A673 (cell line): Measurements from ENCODE around the gene CHPT1. TPM values are rescaled to one million over a fixed set of nuclear protein-coding genes. Genes with fewer than 3 reads are reported as not detected.

ENCODE experiments used
- BruUV-seq: library from RNA; stranded (reverse); fragments of 400-500 nt; replicated peaks from 2 replicates; lab custom pipeline; 2021; lab: Mats Ljungman, UMichigan
- CTCF ChIA-PET: fragments of 300-600 bp; sonication (Branson Sonifier 250); formaldehyde crosslinking; loops from one replicate; lab custom pipeline; 2022; ENCODE audit warnings: antibody characterized with exemption; lab: Charles Lee
- POLR2A ChIA-PET: fragments of 300-600 bp; sonication (Branson Sonifier 250); formaldehyde crosslinking; loops from one replicate; lab custom pipeline; 2022; ENCODE audit warnings: antibody characterized with exemption; ENCODE audit not compliant: low non-redundant PET; lab: Charles Lee
- DNase-seq: peaks from one replicate; pipeline ENCODE4 v3.0.0-alpha.2; 2015; ENCODE audit warnings: low spot score
- H3K27ac ChIP-seq: fragments of 200-600 bp; sonication (generic); 2 replicates; pipeline ENCODE4 v1.5.1; 2016; ENCODE audit warnings: mixed run types, low read depth, mild to moderate bottlenecking, mixed read lengths, antibody characterized with exemption, low read length; ENCODE audit not compliant: poor library complexity, severe bottlenecking
- H3K27me3 ChIP-seq: fragments of 200-600 bp; sonication (generic); replicated peaks from 2 replicates; pipeline ENCODE4 v1.6.1; 2017; ENCODE audit warnings: mixed run types, low read depth, mild to moderate bottlenecking, mixed read lengths, antibody characterized with exemption, low read length; ENCODE audit not compliant: insufficient read depth, poor library complexity
- H3K36me3 ChIP-seq: fragments of 200-600 bp; sonication (generic); 2 replicates; pipeline ENCODE4 v1.6.1; 2016; ENCODE audit warnings: mixed run types, mild to moderate bottlenecking, mixed read lengths, antibody characterized with exemption, low read length; ENCODE audit not compliant: insufficient read depth, poor library complexity, severe bottlenecking
- H3K4me1 ChIP-seq: fragments of 200-600 bp; sonication (generic); 2 replicates; pipeline ENCODE4 v1.6.1; 2017; ENCODE audit warnings: mixed run types, mild to moderate bottlenecking, mixed read lengths, antibody characterized with exemption, low read length; ENCODE audit not compliant: insufficient read depth, poor library complexity, severe bottlenecking
- H3K4me3 ChIP-seq: fragments of 200-600 bp; sonication (generic); 2 replicates; pipeline ENCODE4 v1.5.1; 2016; ENCODE audit warnings: low read depth, mixed run types, mild to moderate bottlenecking, mixed read lengths, low read length; ENCODE audit not compliant: poor library complexity, severe bottlenecking
- H3K9me3 ChIP-seq: fragments of 200-600 bp; sonication (generic); 2 replicates; pipeline ENCODE4 v1.6.1; 2016; ENCODE audit warnings: mixed run types, low read depth, mild to moderate bottlenecking, mixed read lengths, antibody characterized with exemption, low read length; ENCODE audit not compliant: poor library complexity, severe bottlenecking
- EZH2 ChIP-seq: fragments of 200-600 bp; sonication (generic); IDR thresholded peaks from 2 replicates; pipeline ENCODE4 v1.6.1; 2017; ENCODE audit warnings: borderline replicate concordance, low read depth, mild to moderate bottlenecking, mixed read lengths, antibody characterized with exemption, low read length; ENCODE audit not compliant: poor library complexity, severe bottlenecking
- intact Hi-C: fragments of 100-400 bp; cut with micrococcal nuclease; formaldehyde crosslinking; loops from one replicate; pipeline ENCODE4 v1.10.0; 2022; ENCODE audit not compliant: unreplicated experiment
- total RNA-seq: library from RNA; stranded (reverse); gene quantifications from 2 replicates; pipeline ENCODE4 v1.2.3, GENCODE V29; 2021
- TF ChIP-seq, protein P1 (sequence below): fragments of 300-800, 200-600 bp; sonication (generic); conservative IDR thresholded peaks from 2 replicates; pipeline ENCODE4 v1.5.1; 2017; ENCODE audit warnings: low read depth, mild to moderate bottlenecking, antibody characterized with exemption, low read length, moderate library complexity, mixed read lengths

CHPT1 gene
- total RNA-seq, 1 experiment from 2014 or later: 31.6 TPM

DNA sequence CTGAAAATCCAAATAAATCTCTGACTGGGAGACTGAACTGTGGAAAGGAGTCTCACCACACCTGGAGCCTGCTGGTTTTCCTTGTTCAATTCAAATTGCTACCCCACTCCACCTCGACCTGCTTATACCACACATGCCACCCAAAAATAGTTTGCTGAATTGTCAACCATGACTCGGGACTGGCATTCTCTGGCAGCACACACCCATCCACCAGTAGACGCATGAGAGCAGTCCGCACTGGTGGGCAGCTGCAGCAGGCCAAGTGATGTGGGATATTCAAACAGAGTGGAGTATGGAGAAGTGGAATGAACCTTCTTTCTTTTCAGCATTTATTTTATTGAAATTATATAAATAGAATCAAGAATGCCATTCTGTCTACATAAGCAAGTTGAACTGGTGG is 80.5 kb downstream of the CHPT1 start:
- no peaks in the 10 kb centered on the region for H3K27me3 ChIP-seq
- CTCF ChIA-PET: no interaction called here
- intact Hi-C loops: loop anchor here (2.0 to 10.0 kb wide), 3 partner anchors 53 to 1037 kb away; partner anchors contain the start of gene GNPTAB
- POLR2A ChIA-PET: no interaction called here
- H3K9me3 ChIP-seq: no peaks in the 10 kb centered on the region
- TF ChIP-seq EZH2: no peak
- TF ChIP-seq, protein P1, sequence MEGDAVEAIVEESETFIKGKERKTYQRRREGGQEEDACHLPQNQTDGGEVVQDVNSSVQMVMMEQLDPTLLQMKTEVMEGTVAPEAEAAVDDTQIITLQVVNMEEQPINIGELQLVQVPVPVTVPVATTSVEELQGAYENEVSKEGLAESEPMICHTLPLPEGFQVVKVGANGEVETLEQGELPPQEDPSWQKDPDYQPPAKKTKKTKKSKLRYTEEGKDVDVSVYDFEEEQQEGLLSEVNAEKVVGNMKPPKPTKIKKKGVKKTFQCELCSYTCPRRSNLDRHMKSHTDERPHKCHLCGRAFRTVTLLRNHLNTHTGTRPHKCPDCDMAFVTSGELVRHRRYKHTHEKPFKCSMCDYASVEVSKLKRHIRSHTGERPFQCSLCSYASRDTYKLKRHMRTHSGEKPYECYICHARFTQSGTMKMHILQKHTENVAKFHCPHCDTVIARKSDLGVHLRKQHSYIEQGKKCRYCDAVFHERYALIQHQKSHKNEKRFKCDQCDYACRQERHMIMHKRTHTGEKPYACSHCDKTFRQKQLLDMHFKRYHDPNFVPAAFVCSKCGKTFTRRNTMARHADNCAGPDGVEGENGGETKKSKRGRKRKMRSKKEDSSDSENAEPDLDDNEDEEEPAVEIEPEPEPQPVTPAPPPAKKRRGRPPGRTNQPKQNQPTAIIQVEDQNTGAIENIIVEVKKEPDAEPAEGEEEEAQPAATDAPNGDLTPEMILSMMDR: no peak
- no peak overlapping the region for H3K4me3 ChIP-seq
- DNase-seq: no peak
- H3K36me3 ChIP-seq: no peaks in the 10 kb centered on the region
- no peak overlapping the region for H3K27ac ChIP-seq
- H3K4me1 ChIP-seq: peaks cover 4% of the 10 kb centered on the region
- no TSS peak for BruUV-seq

Other genes starting within 250 kb of the CHPT1 start
- gene SPIC, start 222.3 kb upstream of the CHPT1 start, total RNA-seq: not detected in 2 replicates
- gene MYBPC1, start 102.7 kb upstream of the CHPT1 start, total RNA-seq: 0.09 and 0.49 TPM in 2 replicates
- gene SYCP3, start 41.8 kb downstream of the CHPT1 start, total RNA-seq: 0.19 and 0.26 TPM in 2 replicates
- 19.9 and 21.7 TPM in 2 replicates for gene GNPTAB, start 133.3 kb downstream of the CHPT1 start, total RNA-seq
- gene DRAM1, start 179.9 kb downstream of the CHPT1 start, total RNA-seq: 10.3 and 10.5 TPM in 2 replicates